Measurements from ENCODE around the gene CCDC170. TPM values are rescaled to one million over a fixed set of nuclear protein-coding genes. Genes with fewer than 3 reads are reported as not detected.

CCDC170 gene
- total and polyA plus RNA-seq, 2 of the 8 experiments (the other 6 are each of a cell fraction or from before 2014, with no cell fraction given), result 0.06 to 0.09 TPM

GRCh38 chr6:151494936-151495320 is 1.1 kb downstream of the CCDC170 start:
- POLR2A ChIA-PET (ENCODE audit: partially characterized antibody), result interaction anchor here (0.9 to 1.2 kb wide), 2 partner anchors 43 to 121 kb away, joined by 3 read pairs; partner anchors contain the start of gene RMND1
- Histone ChIP-seq H3K27ac (ENCODE audit: low read depth, low read length) (no peak overlapping the region), H2AFZ (ENCODE audit: low read length) (no peak overlapping the region), H3K4ac (replicated peaks; ENCODE audit: insufficient read length, low read depth, low read length) (no peak overlapping the region), H3K36me3 (ENCODE audit: control insufficient read depth in 2 of 4, insufficient read depth in 4 of 4, low read length in 3 of 4) (no peaks in the 10 kb centered on the region), H4K91ac (replicated peaks; ENCODE audit: insufficient read length, low read length) (no peak overlapping the region), H4K8ac (ENCODE audit: extremely low read depth, insufficient read depth, low read length) (no peak overlapping the region), H3K14ac (ENCODE audit: insufficient read length) (no peak overlapping the region), H3K9me3 (ENCODE audit: insufficient read depth in 2 of 2, low read depth in 1 of 2, low read length in 1 of 2) (no peaks in the 10 kb centered on the region), H3K23me2 (ENCODE audit: low read depth, low read length) (peaks cover 10% of the 10 kb centered on the region), H4K20me1 (replicated peaks in 1 of 2; ENCODE audit: control insufficient read depth in 1 of 2, insufficient read depth in 2 of 2, low read length in 2 of 2) (no peaks in the 10 kb centered on the region), H3K18ac (ENCODE audit: extremely low read depth, low read length) (no peak overlapping the region), H3K23ac (ENCODE audit: insufficient read length) (no peak overlapping the region), H4K5ac (ENCODE audit: insufficient read length, low read depth, low read length) (no peak overlapping the region), H3K4me1 (replicated peaks in 1 of 4; ENCODE audit: control insufficient read depth in 3 of 4, insufficient read depth in 4 of 4, low read length in 3 of 4) (peaks cover 0 to 5% (median 4%) of the 10 kb centered on the region in 4 experiments; a peak in 5 of 7 replicates), H2BK5ac (ENCODE audit: low read depth, low read length) (no peak overlapping the region), H2BK12ac (ENCODE audit: low read depth, low read length) (no peak overlapping the region), H2AK5ac (ENCODE audit: low read depth, low read length) (no peak overlapping the region), H3K27me3 (replicated peaks in 1 of 4; ENCODE audit: control insufficient read depth in 3 of 4, extremely low read depth in 1 of 4, insufficient read depth in 3 of 4, low read length in 3 of 4) (peaks cover 0 to 29% (median 18%) of the 10 kb centered on the region in 4 experiments; a peak in 5 of 7 replicates), H2BK20ac (ENCODE audit: low read length) (no peak overlapping the region), H3K4me3 (ENCODE audit: extremely low read depth in 1 of 4, insufficient read depth in 2 of 4, low read depth in 3 of 4, low read length in 4 of 4) (peak overlapping the region in 3 of 4 experiments; percentile 49 to 91 (median 56); a peak in 5 of 8 replicates), H3K4me2 (ENCODE audit: insufficient read depth in 1 of 2, low read depth in 2 of 2, low read length in 2 of 2) (peak overlapping the region; percentile 74 to 99), H3K56ac (replicated peaks; ENCODE audit: insufficient read length, low read depth, low read length) (no peak overlapping the region), H2BK15ac (ENCODE audit: low read length) (no peak overlapping the region), H3K79me2 (ENCODE audit: control insufficient read depth in 1 of 2, insufficient read depth in 2 of 2, low read length in 2 of 2) (no peaks in the 10 kb centered on the region), H3K9ac (replicated peaks in 1 of 4; ENCODE audit: extremely low read depth in 1 of 4, low read depth in 3 of 4, low read length in 3 of 4) (no peak overlapping the region), H2BK120ac (replicated peaks; ENCODE audit: low read depth, low read length) (no peak overlapping the region), H3K79me1 (ENCODE audit: low read depth, low read length) (no peaks in the 10 kb centered on the region)
- WGBS, 2 experiments (ENCODE audit: extremely low coverage in 1 of 2, insufficient coverage in 1 of 2, insufficient read length in 1 of 2, insufficient replicate concordance in 2 of 2, low coverage in 1 of 2, low lambda C conversion rate in 2 of 2, missing lambda C conversion rate in 1 of 2), result 75% methylated on average over 4 of the region's 4 CpGs; no CpG with 5 or more reads in 1 of the 2 experiments
- FAIRE-seq (no peak), DNase-seq (ENCODE audit: low read depth in 1 of 2, low spot score in 2 of 2) (no peak)
- CTCF ChIA-PET (ENCODE audit: partially characterized antibody), result interaction anchor here (0.8 kb wide), 1 partner anchor 12 kb away, joined by 5 read pairs; no protein-coding TSS in a partner anchor
- TF ChIP-seq JUN (IDR thresholded peaks at IDR 0.05; ENCODE audit: low read depth, low read length) (no peak), KDM4A (IDR thresholded peaks at IDR 0.05; ENCODE audit: low read depth, low read length, severe bottlenecking) (no peak), RFX5 (IDR thresholded peaks at IDR 0.05; ENCODE audit: borderline replicate concordance, low read depth, low read length) (no peak), HDAC6 (IDR thresholded peaks at IDR 0.05; ENCODE audit: low read depth, low read length) (no peak), MAX (IDR thresholded peaks at IDR 0.05) (no peak), KDM5A (IDR thresholded peaks at IDR 0.05; ENCODE audit: low read length) (no peak), ZNF274 (IDR thresholded peaks at IDR 0.05; ENCODE audit: borderline replicate concordance, extremely low read depth, low read length) (no peak), NANOG (IDR thresholded peaks at IDR 0.05; ENCODE audit: insufficient read depth, low read depth, low read length, poor library complexity, severe bottlenecking) (no peak), CTBP2 (IDR thresholded peaks at IDR 0.05; ENCODE audit: borderline replicate concordance, insufficient read depth, insufficient read length, low read length) (no peak), RNF2 (IDR thresholded peaks at IDR 0.05; ENCODE audit: borderline replicate concordance, low read depth, low read length, missing control alignments, poor library complexity, severe bottlenecking) (no peak), MAFK (IDR thresholded peaks at IDR 0.05; ENCODE audit: low read depth, low read length) (no peak), BCL11A (IDR thresholded peaks at IDR 0.05; ENCODE audit: low read depth in 2 of 2, low read length in 2 of 2) (no peak), EP300 (IDR thresholded peaks at IDR 0.05; ENCODE audit: borderline replicate concordance in 1 of 2, low read depth in 2 of 2, low read length in 2 of 2) (no peak)
